ENCODE results near the gene CNNM3.

Gene CNNM3

DNA sequence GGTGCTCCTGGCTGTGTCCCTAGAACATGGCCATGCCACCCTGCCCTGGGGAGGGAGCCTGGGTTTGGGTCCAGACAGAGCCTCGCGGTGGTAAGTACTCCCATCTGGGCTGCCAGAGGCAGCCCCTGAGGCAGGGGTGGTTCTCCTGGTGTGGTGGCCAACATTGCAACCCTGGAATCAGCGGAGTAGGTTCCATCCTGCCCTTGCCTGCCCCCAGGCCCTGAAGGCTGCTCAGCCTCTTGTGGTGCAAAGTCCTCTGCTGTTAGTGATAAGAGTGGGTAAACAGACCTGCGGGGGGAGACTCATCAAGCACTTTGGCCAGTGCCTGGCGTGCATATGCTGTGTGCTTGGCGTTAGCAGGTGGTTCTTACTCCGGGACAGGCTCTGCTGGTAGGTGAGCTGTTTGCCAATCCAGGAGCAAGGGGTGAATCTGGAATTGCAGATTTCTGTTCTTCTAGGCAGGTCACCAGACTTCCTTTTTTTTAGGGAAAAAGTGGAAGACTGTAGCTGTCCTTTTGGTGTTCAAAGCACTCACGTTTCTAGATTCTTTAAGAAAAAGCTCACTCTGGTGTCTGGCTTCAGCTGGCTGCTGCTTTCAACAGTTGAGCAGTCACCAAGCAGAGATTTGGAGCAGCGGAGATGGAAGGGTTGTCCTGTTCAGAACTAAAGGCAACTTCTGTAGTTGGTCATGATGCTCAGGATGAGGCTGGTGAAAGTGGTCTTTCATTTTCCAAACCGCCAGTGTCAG, 3.2 kb downstream of the CNNM3 start:
- no peak overlapping the region for H4K12ac ChIP-seq (ENCODE audit: low read depth, low read length)
- peaks cover 2% of the 10 kb centered on the region for H3K79me2 ChIP-seq (ENCODE audit: control insufficient read depth, insufficient read depth, low read length, poor library complexity)
- no peak overlapping the region for H4K91ac ChIP-seq (ENCODE audit: low read depth, low read length)
- no peak overlapping the region for H3K4me3 ChIP-seq (ENCODE audit: low read depth, low read length)
- no peak overlapping the region for H3K9ac ChIP-seq (ENCODE audit: low read length)
- H3K14ac ChIP-seq (ENCODE audit: low read length), result no peak overlapping the region
- H3K27me3 ChIP-seq (ENCODE audit: insufficient read depth, low read length), result no peaks in the 10 kb centered on the region
- no peaks in the 10 kb centered on the region for H3K9me3 ChIP-seq (ENCODE audit: insufficient read depth, low read depth, low read length)
- no peak overlapping the region for H3K27ac ChIP-seq (ENCODE audit: low read depth, low read length)
- H2AFZ ChIP-seq (ENCODE audit: insufficient read depth, low read length, poor library complexity), result no peak overlapping the region
- peaks cover 2% of the 10 kb centered on the region for H3K79me1 ChIP-seq (ENCODE audit: low read length)
- WGBS (ENCODE audit: extremely low coverage, insufficient coverage, insufficient read length), result no CpG with 5 or more reads among the region's 10 CpGs
- no peak overlapping the region for H2BK120ac ChIP-seq (ENCODE audit: insufficient read depth, low read length, poor library complexity)
- H4K8ac ChIP-seq (ENCODE audit: low read depth, low read length), result no peak overlapping the region
- H3K4me1 ChIP-seq (ENCODE audit: control insufficient read depth in 1 of 2, insufficient read depth in 2 of 2, low read length in 2 of 2), result peaks cover 14 to 19% of the 10 kb centered on the region in 2 experiments
- no peak overlapping the region for H2BK12ac ChIP-seq (ENCODE audit: low read length)
- H3K4me2 ChIP-seq (ENCODE audit: low read length), result peak overlapping the region; percentile 1
- H2BK5ac ChIP-seq (ENCODE audit: low read depth, low read length, poor library complexity), result no peak overlapping the region
- DNase-seq, result peak; percentile 86 to 90
- H3K23ac ChIP-seq (ENCODE audit: low read length), result no peak overlapping the region
- peaks cover 8 to 14% of the 10 kb centered on the region in 2 experiments for H3K36me3 ChIP-seq (ENCODE audit: control insufficient read depth in 1 of 2, insufficient read depth in 2 of 2, low read length in 2 of 2)
- no peak overlapping the region for H3K4ac ChIP-seq (ENCODE audit: low read depth, low read length)
- no peak overlapping the region for H3K18ac ChIP-seq (ENCODE audit: low read length)
- no peak overlapping the region for H2AK5ac ChIP-seq (ENCODE audit: low read length)

- H3K79me1 ChIP-seq (ENCODE audit: low read length), result peaks cover 2% of the 10 kb centered on the region
- H3K23ac ChIP-seq (ENCODE audit: low read length), result no peak overlapping the region
- no peak for DNase-seq
- peaks cover 9 to 16% of the 10 kb centered on the region in 2 experiments for H3K36me3 ChIP-seq (ENCODE audit: control insufficient read depth in 1 of 2, insufficient read depth in 2 of 2, low read length in 2 of 2)
- no peak overlapping the region for H2BK5ac ChIP-seq (ENCODE audit: low read depth, low read length, poor library complexity)
- no CpG with 5 or more reads among the region's 12 CpGs for WGBS (ENCODE audit: extremely low coverage, insufficient coverage, insufficient read length)
- H3K27ac ChIP-seq (ENCODE audit: low read depth, low read length), result no peak overlapping the region
- no peaks in the 10 kb centered on the region for H3K27me3 ChIP-seq (ENCODE audit: insufficient read depth, low read length)
- no peak overlapping the region for H2AFZ ChIP-seq (ENCODE audit: insufficient read depth, low read length, poor library complexity)
- no peak overlapping the region for H3K18ac ChIP-seq (ENCODE audit: low read length)
- no peak overlapping the region for H3K14ac ChIP-seq (ENCODE audit: low read length)
- peak overlapping the region; percentile 1 for H3K4me2 ChIP-seq (ENCODE audit: low read length)
- no peak overlapping the region for H2BK12ac ChIP-seq (ENCODE audit: low read length)
- no peak overlapping the region for H4K91ac ChIP-seq (ENCODE audit: low read depth, low read length)
- H2BK120ac ChIP-seq (ENCODE audit: insufficient read depth, low read length, poor library complexity), result no peak overlapping the region
- peaks cover 2% of the 10 kb centered on the region for H3K79me2 ChIP-seq (ENCODE audit: control insufficient read depth, insufficient read depth, low read length, poor library complexity)
- H3K4me3 ChIP-seq (ENCODE audit: low read depth, low read length), result no peak overlapping the region
- peaks cover 14 to 19% of the 10 kb centered on the region in 2 experiments for H3K4me1 ChIP-seq (ENCODE audit: control insufficient read depth in 1 of 2, insufficient read depth in 2 of 2, low read length in 2 of 2)
- peaks cover 4% of the 10 kb centered on the region for H3K9me3 ChIP-seq (ENCODE audit: insufficient read depth, low read depth, low read length)
- H4K12ac ChIP-seq (ENCODE audit: low read depth, low read length), result no peak overlapping the region
- no peak overlapping the region for H3K9ac ChIP-seq (ENCODE audit: low read length)
- H4K8ac ChIP-seq (ENCODE audit: low read depth, low read length), result no peak overlapping the region
- H2AK5ac ChIP-seq (ENCODE audit: low read length), result no peak overlapping the region
- no peak overlapping the region for H3K4ac ChIP-seq (ENCODE audit: low read depth, low read length)
Measured at GRCh38 chr2:96819876-96820511, 3.9 kb downstream of the CNNM3 start.

- Histone ChIP-seq H3K36me3 (ENCODE audit: control insufficient read depth in 1 of 2, insufficient read depth in 2 of 2, low read length in 2 of 2) (peaks cover 17 to 24% of the 10 kb centered on the region in 2 experiments), H2BK12ac (ENCODE audit: low read length) (no peak overlapping the region), H2AK5ac (ENCODE audit: low read length) (no peak overlapping the region), H3K4me3 (ENCODE audit: low read depth, low read length) (no peak overlapping the region), H3K79me1 (ENCODE audit: low read length) (peaks cover 1% of the 10 kb centered on the region), H3K4me2 (ENCODE audit: low read length) (no peak overlapping the region), H3K27me3 (ENCODE audit: insufficient read depth, low read length) (no peaks in the 10 kb centered on the region), H2BK120ac (ENCODE audit: insufficient read depth, low read length, poor library complexity) (no peak overlapping the region), H3K23ac (ENCODE audit: low read length) (no peak overlapping the region), H2BK5ac (ENCODE audit: low read depth, low read length, poor library complexity) (no peak overlapping the region), H4K8ac (ENCODE audit: low read depth, low read length) (no peak overlapping the region), H3K4me1 (ENCODE audit: control insufficient read depth in 1 of 2, insufficient read depth in 2 of 2, low read length in 2 of 2) (peaks cover 10 to 16% of the 10 kb centered on the region in 2 experiments), H3K9me3 (ENCODE audit: insufficient read depth, low read depth, low read length) (peaks cover 4% of the 10 kb centered on the region), H4K12ac (ENCODE audit: low read depth, low read length) (no peak overlapping the region), H4K91ac (ENCODE audit: low read depth, low read length) (no peak overlapping the region), H3K14ac (ENCODE audit: low read length) (no peak overlapping the region), H3K4ac (ENCODE audit: low read depth, low read length) (no peak overlapping the region), H2AFZ (ENCODE audit: insufficient read depth, low read length, poor library complexity) (peak overlapping the region; percentile 31), H3K18ac (ENCODE audit: low read length) (no peak overlapping the region), H3K79me2 (ENCODE audit: control insufficient read depth, insufficient read depth, low read length, poor library complexity) (peaks cover 1% of the 10 kb centered on the region), H3K27ac (ENCODE audit: low read depth, low read length) (no peak overlapping the region), H3K9ac (ENCODE audit: low read length) (no peak overlapping the region)
- no CpG with 5 or more reads among the region's 11 CpGs for WGBS (ENCODE audit: extremely low coverage, insufficient coverage, insufficient read length)
- no peak for DNase-seq
Measured at GRCh38 chr2:96821113-96821675, 5.1 kb downstream of the CNNM3 start.

DNA sequence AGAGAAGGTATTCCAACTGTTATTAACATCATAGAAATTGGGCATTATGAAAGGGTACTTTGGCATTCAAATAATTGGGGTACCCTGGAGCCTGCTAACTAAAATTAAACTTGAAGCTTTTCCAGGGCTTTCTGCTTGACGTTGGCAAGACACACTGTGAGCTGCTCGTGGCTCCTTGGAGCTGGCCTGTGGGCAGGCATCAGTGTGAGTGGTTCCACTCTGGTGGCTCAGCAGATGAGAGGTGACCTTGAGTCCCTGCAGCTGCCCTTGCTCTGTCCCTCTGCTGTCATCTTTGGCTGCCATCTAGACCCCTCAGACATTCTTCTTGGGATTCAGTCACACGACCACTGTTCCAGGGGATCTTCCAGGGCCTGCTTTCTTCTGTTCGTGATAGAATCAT, 6.7 kb downstream of the CNNM3 start:
- H3K9ac ChIP-seq (ENCODE audit: low read length), result no peak overlapping the region
- no peak overlapping the region for H3K27ac ChIP-seq (ENCODE audit: low read depth, low read length)

More for the DNA sequence above, 6.7 kb downstream of the CNNM3 start:
- WGBS (ENCODE audit: extremely low coverage, insufficient coverage, insufficient read length), result no CpG with 5 or more reads among the region's 4 CpGs
- Histone ChIP-seq H3K18ac (ENCODE audit: low read length) (no peak overlapping the region), H3K27me3 (ENCODE audit: insufficient read depth, low read length) (no peaks in the 10 kb centered on the region), H2AFZ (ENCODE audit: insufficient read depth, low read length, poor library complexity) (no peak overlapping the region), H3K4me2 (ENCODE audit: low read length) (no peak overlapping the region), H4K12ac (ENCODE audit: low read depth, low read length) (no peak overlapping the region), H2AK5ac (ENCODE audit: low read length) (no peak overlapping the region), H2BK5ac (ENCODE audit: low read depth, low read length, poor library complexity) (no peak overlapping the region), H2BK120ac (ENCODE audit: insufficient read depth, low read length, poor library complexity) (no peak overlapping the region), H3K4me3 (ENCODE audit: low read depth, low read length) (no peak overlapping the region), H3K79me1 (ENCODE audit: low read length) (no peaks in the 10 kb centered on the region), H3K9me3 (ENCODE audit: insufficient read depth, low read depth, low read length) (peaks cover 4% of the 10 kb centered on the region), H4K91ac (ENCODE audit: low read depth, low read length) (no peak overlapping the region), H3K36me3 (ENCODE audit: control insufficient read depth in 1 of 2, insufficient read depth in 2 of 2, low read length in 2 of 2) (peaks cover 29 to 34% of the 10 kb centered on the region in 2 experiments), H3K14ac (ENCODE audit: low read length) (no peak overlapping the region), H3K4ac (ENCODE audit: low read depth, low read length) (no peak overlapping the region), H2BK12ac (ENCODE audit: low read length) (no peak overlapping the region), H3K79me2 (ENCODE audit: control insufficient read depth, insufficient read depth, low read length, poor library complexity) (no peaks in the 10 kb centered on the region), H3K23ac (ENCODE audit: low read length) (no peak overlapping the region), H3K4me1 (ENCODE audit: control insufficient read depth in 1 of 2, insufficient read depth in 2 of 2, low read length in 2 of 2) (peaks cover 4 to 7% of the 10 kb centered on the region in 2 experiments), H4K8ac (ENCODE audit: low read depth, low read length) (no peak overlapping the region)
- no peak for DNase-seq

Data from trophoblast cell (in vitro differentiated cells and primary cell).